ENCODE measurements around the gene CEPT1. TPM values are rescaled to one million over a fixed set of nuclear protein-coding genes. Genes with fewer than 3 reads are reported as not detected.

CEPT1 gene
- total RNA-seq, 1 donor = 40.7 TPM

GRCh38 chr1:111197598-111198284 lies 57.7 kb downstream of the CEPT1 start:
- TF ChIP-seq CTCF (IDR thresholded peaks at IDR 0.05; ENCODE audit: insufficient read depth, low read length) = peak; percentile 32
- DNase-seq (ENCODE audit: low read depth) = no peak

GRCh38 chr1:111198836-111199235 lies 58.8 kb downstream of the CEPT1 start:
- DNase-seq (ENCODE audit: low read depth) = no peak
- no peak for TF ChIP-seq CTCF (IDR thresholded peaks at IDR 0.05; ENCODE audit: insufficient read depth, low read length)

More at GRCh38 chr1:111197598-111198284, 57.7 kb downstream of the CEPT1 start:
- no peak overlapping the region for H3K4me3 ChIP-seq (ENCODE audit: low read depth, low read length)

GRCh38 chr1:111199329-111199728 lies 59.3 kb downstream of the CEPT1 start:
- H3K4me3 ChIP-seq (ENCODE audit: low read depth, low read length) = no peak overlapping the region
- no peak for TF ChIP-seq CTCF (IDR thresholded peaks at IDR 0.05; ENCODE audit: insufficient read depth, low read length)
- no peak for DNase-seq (ENCODE audit: low read depth)

More at GRCh38 chr1:111198836-111199235, 58.8 kb downstream of the CEPT1 start:
- H3K4me3 ChIP-seq (ENCODE audit: low read depth, low read length) = no peak overlapping the region

- no peak for DNase-seq (ENCODE audit: low read depth)
- TF ChIP-seq CTCF (IDR thresholded peaks at IDR 0.05; ENCODE audit: insufficient read depth, low read length) = no peak
- no peak within 1 kb of the TSS for H3K4me3 ChIP-seq (ENCODE audit: low read depth, low read length)
These were observed 60.1 kb downstream of the CEPT1 start, which contains the start of gene DENND2D for GRCh38 chr1:111199881-111200801. DENND2D (minus strand) TSS chr1:111200646; CDS start chr1:111200459, 187 bp downstream.

GRCh38 chr1:111200802-111201161 lies 60.8 kb downstream of the CEPT1 start:
- H3K4me3 ChIP-seq (ENCODE audit: low read depth, low read length) = no peak overlapping the region
- no peak for DNase-seq (ENCODE audit: low read depth)

More at GRCh38 chr1:111200802-111201161, 60.8 kb downstream of the CEPT1 start:
- TF ChIP-seq CTCF (IDR thresholded peaks at IDR 0.05; ENCODE audit: insufficient read depth, low read length) = no peak
